NCI-H1694 treated with DMSO at 0.1 percent for 48 hours (cell line): ENCODE measurements around the gene ZNF26.

ENCODE experiments used
- DNase-seq: peaks from one replicate; lab custom pipeline; 2025; lab: John Stamatoyannopoulos, UW

ZNF26 gene

GRCh38 chr12:133073836-133074235 is 87.7 kb downstream of the ZNF26 start:
- DNase-seq = no peak
